Measurements from ENCODE around the gene F8. TPM values are rescaled to one million over a fixed set of nuclear protein-coding genes. Genes with fewer than 3 reads are reported as not detected.

The F8 gene
- total RNA-seq, 1 experiment from 2014 or later, result 2.6 TPM

- TF ChIP-seq POLR2A (IDR thresholded peaks at IDR 0.05; ENCODE audit: borderline replicate concordance, extremely low read depth, insufficient read depth, insufficient read length) (no peak), ZBTB33 (IDR thresholded peaks at IDR 0.05; ENCODE audit: extremely low read depth, insufficient replicate concordance, low read length) (no peak), REST (IDR thresholded peaks at IDR 0.05; ENCODE audit: low read depth) (no peak), ELF1 (IDR thresholded peaks at IDR 0.05; ENCODE audit: borderline replicate concordance, low read depth) (no peak), EZH2 (IDR thresholded peaks at IDR 0.05) (no peak), FOSL1 (IDR thresholded peaks at IDR 0.05; ENCODE audit: low read depth) (no peak), EGR1 (IDR thresholded peaks at IDR 0.05; ENCODE audit: low read depth) (no peak), POLR2AphosphoS5 (IDR thresholded peaks at IDR 0.05; ENCODE audit: low read depth, low read length) (no peak), RAD21 (IDR thresholded peaks at IDR 0.05; ENCODE audit: low read depth) (no peak)
- Histone ChIP-seq H3K79me2 (ENCODE audit: insufficient read depth, low read length) (peaks cover 41% of the 10 kb centered on the region), H4K20me1 (ENCODE audit: insufficient read depth) (no peaks in the 10 kb centered on the region), H3K4me2 (ENCODE audit: low read length) (peak overlapping the region; percentile 74), H3K4me3 (replicated peaks in 1 of 2; ENCODE audit: low read depth in 1 of 2, low read length in 2 of 2) (peak overlapping the region; percentile 63 to 83), H3K9me2 (ENCODE audit: insufficient read depth) (no peaks in the 10 kb centered on the region), H2AFZ (ENCODE audit: low read depth, low read length, poor library complexity, severe bottlenecking) (no peak overlapping the region), H3K27ac (ENCODE audit: low read depth, low read length) (peak overlapping the region; percentile 43), H3K9ac (ENCODE audit: low read length) (peak overlapping the region; percentile 89), H3K4me1 (ENCODE audit: control insufficient read depth in 1 of 2, insufficient read depth in 2 of 2, low read length in 2 of 2) (peaks cover 15 to 30% of the 10 kb centered on the region in 2 experiments), H3K36me3 (ENCODE audit: control insufficient read depth in 1 of 2, insufficient read depth in 2 of 2, low read length in 2 of 2) (peaks cover 0 to 3% of the 10 kb centered on the region in 2 experiments; a peak in 1 of 4 replicates), H3K27me3 (ENCODE audit: insufficient read depth, low read length) (no peaks in the 10 kb centered on the region), H3K9me3 (ENCODE audit: control insufficient read depth in 1 of 2, insufficient read depth in 1 of 2, low read depth in 1 of 2, low read length in 2 of 2) (no peaks in the 10 kb centered on the region)
- ChIA-PET RAD21 (ENCODE audit: low non-redundant PET in 1 of 2, low total read pairs in 2 of 2, uncharacterized antibody in 2 of 2, unreplicated experiment in 2 of 2) (no interaction called here), CTCF (no interaction called here), POLR2A (no interaction called here)
- TSS peak; percentile 69 for BruUV-seq (replicated peaks)
- DNase-seq (ENCODE audit: low read depth, low spot score) (no peak), ATAC-seq (peak; percentile 21)
- intact Hi-C loops (cut with micrococcal nuclease), result loop anchor here (2.0 kb wide), 1 partner anchor 45 kb away; the partner anchor contains the start of gene FUNDC2
Measured at GRCh38 chrX:155071694-155072280, 49.3 kb upstream of the F8 start.
